Fibroblast of lung (primary cell): ENCODE measurements around the gene OR8B12. TPM values are rescaled to one million over a fixed set of nuclear protein-coding genes. Genes with fewer than 3 reads are reported as not detected.

Experiments used
- DNase-seq, 2 donors: peaks; one replicate each; pipeline versions ENCODE4 v3.0.0 to v3.0.0-alpha.2; 2010; ENCODE audit warnings: low read depth in 2 of 2
- H2AFZ ChIP-seq: 2 replicates; pipeline ENCODE4 v1.5.1; 2012; ENCODE audit warnings: low read length, control low read depth, inconsistent platforms
- H3K27ac ChIP-seq: 2 replicates; pipeline ENCODE4 v1.5.1; 2011; ENCODE audit warnings: low read length, control low read depth; ENCODE audit not compliant: insufficient read depth
- H3K27me3 ChIP-seq: 2 replicates; pipeline ENCODE4 v1.5.1; 2011; ENCODE audit warnings: mild to moderate bottlenecking, low read length; ENCODE audit not compliant: control insufficient read depth, insufficient read depth
- H3K36me3 ChIP-seq: 2 replicates; pipeline ENCODE4 v1.5.1; 2011; ENCODE audit warnings: low read length; ENCODE audit not compliant: control insufficient read depth, insufficient read depth
- H3K4me1 ChIP-seq: 2 replicates; pipeline ENCODE4 v1.5.1; 2011; ENCODE audit warnings: low read length; ENCODE audit not compliant: control insufficient read depth, insufficient read depth; ENCODE audit errors: extremely low read depth
- H3K4me2 ChIP-seq: 2 replicates; pipeline ENCODE4 v1.5.1; 2011; ENCODE audit warnings: low read length, control low read depth; ENCODE audit not compliant: insufficient read depth; ENCODE audit errors: extremely low read depth
- H3K4me3 ChIP-seq, 4 experiments: fragments of 200-600 bp in 1 of 4; sonication (generic) in 1 of 4; replicated peaks in 1 of 4; 2 replicates each; pipeline ENCODE4 v1.5.1; 2011 to 2016; ENCODE audit warnings: low read length in 4 of 4, low read depth in 3 of 4, mild to moderate bottlenecking in 3 of 4, control low read depth in 2 of 4, inconsistent platforms in 1 of 4, mixed read lengths in 1 of 4; ENCODE audit not compliant: insufficient read depth in 1 of 4; ENCODE audit errors: control extremely low read depth in 1 of 4
- H3K79me2 ChIP-seq: 2 replicates; pipeline ENCODE4 v1.5.1; 2012; ENCODE audit warnings: mild to moderate bottlenecking, low read length, inconsistent platforms; ENCODE audit not compliant: control insufficient read depth, insufficient read depth
- H3K9ac ChIP-seq: 2 replicates; pipeline ENCODE4 v1.5.1; 2011; ENCODE audit warnings: mild to moderate bottlenecking, low read length, control low read depth; ENCODE audit not compliant: insufficient read depth
- H3K9me3 ChIP-seq: 2 replicates; pipeline ENCODE4 v1.5.1; 2012; ENCODE audit warnings: low read depth, low read length; ENCODE audit not compliant: control insufficient read depth, insufficient read depth
- H4K20me1 ChIP-seq: 2 replicates; pipeline ENCODE4 v1.5.1; 2011; ENCODE audit warnings: low read length; ENCODE audit not compliant: control insufficient read depth, insufficient read depth; ENCODE audit errors: extremely low read depth
- EZH2 ChIP-seq: IDR thresholded peaks from 2 replicates; pipeline ENCODE4 v1.5.1; 2012; ENCODE audit warnings: low read length, control low read depth, mild to moderate bottlenecking; ENCODE audit errors: missing control alignments
- polyA minus RNA-seq: library from RNA; depleted of rRNA, polyadenylated mRNA; stranded (reverse); fragments of >200 nt; gene quantifications from 2 replicates; pipeline ENCODE4 v1.2.3, GENCODE V29; 2011; ENCODE audit warnings: low replicate concordance
- polyA plus RNA-seq, 2 donors: library from polyadenylated mRNA; depleted of rRNA in 1 of 2; stranded (reverse) in 1 of 2; unstranded in 1 of 2; fragments of >200 nt; gene quantifications; 2 replicates each; pipeline ENCODE4 v1.2.1, GENCODE V29; 2011 to 2012; ENCODE audit warnings: missing spikeins in 1 of 2
- total RNA-seq: library from RNA; depleted of rRNA; stranded (reverse); fragments of >200 nt; gene quantifications from 2 replicates; pipeline ENCODE4 v1.2.1, GENCODE V29; 2014
- TF ChIP-seq, protein P1 (sequence below), 2 donors: IDR thresholded peaks in 1 of 2; conservative IDR thresholded peaks in 1 of 2; 1 replicate in 1 of 2; 2 replicates in 1 of 2; pipeline ENCODE4 v1.5.1; 2011 to 2012; ENCODE audit warnings: low read length in 2 of 2, control low read depth in 1 of 2, inconsistent platforms in 1 of 2, low read depth in 1 of 2, mild to moderate bottlenecking in 1 of 2

OR8B12 gene, protein sequence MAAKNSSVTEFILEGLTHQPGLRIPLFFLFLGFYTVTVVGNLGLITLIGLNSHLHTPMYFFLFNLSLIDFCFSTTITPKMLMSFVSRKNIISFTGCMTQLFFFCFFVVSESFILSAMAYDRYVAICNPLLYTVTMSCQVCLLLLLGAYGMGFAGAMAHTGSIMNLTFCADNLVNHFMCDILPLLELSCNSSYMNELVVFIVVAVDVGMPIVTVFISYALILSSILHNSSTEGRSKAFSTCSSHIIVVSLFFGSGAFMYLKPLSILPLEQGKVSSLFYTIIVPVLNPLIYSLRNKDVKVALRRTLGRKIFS
- not detected in 2 replicates for total RNA-seq
- not detected in 2 replicates for polyA plus RNA-seq
- polyA plus RNA-seq (2012): not detected in 2 replicates
- not detected in 2 replicates for polyA minus RNA-seq

DNA sequence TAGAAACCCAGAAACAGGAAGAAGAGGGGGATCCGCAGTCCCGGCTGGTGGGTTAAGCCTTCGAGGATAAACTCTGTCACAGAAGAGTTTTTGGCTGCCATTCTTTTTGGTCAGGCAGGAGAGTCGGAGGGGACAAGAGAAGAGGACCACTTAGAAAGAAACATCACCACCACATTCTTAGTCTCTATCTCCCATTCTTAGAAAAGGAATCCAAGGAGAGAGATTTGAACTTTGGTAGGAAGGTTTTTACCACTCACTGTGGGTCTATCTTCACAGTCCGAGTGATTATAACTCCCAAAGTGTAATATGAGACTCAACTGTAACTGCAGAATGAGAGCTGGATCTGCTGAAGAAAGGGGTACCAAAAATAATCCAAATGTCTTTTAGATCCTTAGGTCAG, at the start of gene OR8B12:
TSS of gene OR8B12 (minus strand) at position 101 of the 400 bp plus-strand sequence. CDS start at position 101, 0 bp downstream.
- Histone ChIP-seq H2AFZ (no peak within 1 kb of the TSS), H3K9ac (no peak within 1 kb of the TSS), H3K4me1 (no peaks in the 10 kb centered on the region), H3K79me2 (no peaks in the 10 kb centered on the region), H3K27ac (no peak within 1 kb of the TSS), H3K4me3 (no peak within 1 kb of the TSS), H4K20me1 (no peaks in the 10 kb centered on the region), H3K27me3 (no peaks in the 10 kb centered on the region), H3K4me2 (no peak within 1 kb of the TSS), H3K36me3 (no peaks in the 10 kb centered on the region), H3K9me3 (no peaks in the 10 kb centered on the region)
- TF ChIP-seq, protein P1, sequence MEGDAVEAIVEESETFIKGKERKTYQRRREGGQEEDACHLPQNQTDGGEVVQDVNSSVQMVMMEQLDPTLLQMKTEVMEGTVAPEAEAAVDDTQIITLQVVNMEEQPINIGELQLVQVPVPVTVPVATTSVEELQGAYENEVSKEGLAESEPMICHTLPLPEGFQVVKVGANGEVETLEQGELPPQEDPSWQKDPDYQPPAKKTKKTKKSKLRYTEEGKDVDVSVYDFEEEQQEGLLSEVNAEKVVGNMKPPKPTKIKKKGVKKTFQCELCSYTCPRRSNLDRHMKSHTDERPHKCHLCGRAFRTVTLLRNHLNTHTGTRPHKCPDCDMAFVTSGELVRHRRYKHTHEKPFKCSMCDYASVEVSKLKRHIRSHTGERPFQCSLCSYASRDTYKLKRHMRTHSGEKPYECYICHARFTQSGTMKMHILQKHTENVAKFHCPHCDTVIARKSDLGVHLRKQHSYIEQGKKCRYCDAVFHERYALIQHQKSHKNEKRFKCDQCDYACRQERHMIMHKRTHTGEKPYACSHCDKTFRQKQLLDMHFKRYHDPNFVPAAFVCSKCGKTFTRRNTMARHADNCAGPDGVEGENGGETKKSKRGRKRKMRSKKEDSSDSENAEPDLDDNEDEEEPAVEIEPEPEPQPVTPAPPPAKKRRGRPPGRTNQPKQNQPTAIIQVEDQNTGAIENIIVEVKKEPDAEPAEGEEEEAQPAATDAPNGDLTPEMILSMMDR (conservative IDR thresholded peaks at IDR 0.05 in 1 of 2, IDR thresholded peaks at IDR 0.05 in 1 of 2; ENCODE audit: low read depth in 1 of 2, low read length in 2 of 2): no peak
- no peak for TF ChIP-seq EZH2
- DNase-seq: no peak

DNA sequence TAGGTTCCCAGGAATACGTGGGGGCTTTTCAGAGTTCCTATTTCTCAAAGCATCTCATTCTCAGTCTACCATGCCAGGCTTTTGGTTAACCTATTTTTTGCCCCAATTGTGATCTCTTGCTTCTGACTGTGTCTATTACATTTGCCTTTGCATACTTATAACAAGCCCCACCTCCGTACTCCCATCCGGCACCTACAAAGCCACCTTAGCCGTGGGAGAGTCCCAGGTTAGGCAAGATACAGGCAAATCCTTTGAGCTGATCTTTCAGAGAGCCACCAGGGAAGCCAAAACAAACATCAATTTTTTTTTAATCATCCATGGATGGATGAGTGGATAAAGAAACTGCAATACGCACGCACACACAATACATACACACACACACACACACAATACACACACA, 49.2 kb upstream of the OR8B12 start:
- Histone ChIP-seq H3K4me2 (no peak overlapping the region), H3K4me1 (no peaks in the 10 kb centered on the region), H3K79me2 (no peaks in the 10 kb centered on the region), H3K4me3 (no peak overlapping the region), H3K9ac (no peak overlapping the region), H3K9me3 (no peaks in the 10 kb centered on the region), H3K27ac (no peak overlapping the region), H2AFZ (no peak overlapping the region), H3K36me3 (no peaks in the 10 kb centered on the region), H3K27me3 (no peaks in the 10 kb centered on the region), H4K20me1 (no peaks in the 10 kb centered on the region)
- no peak for TF ChIP-seq EZH2
- TF ChIP-seq, protein P1 (conservative IDR thresholded peaks at IDR 0.05 in 1 of 2, IDR thresholded peaks at IDR 0.05 in 1 of 2; ENCODE audit: low read depth in 1 of 2, low read length in 2 of 2): no peak
- DNase-seq: no peak

DNA sequence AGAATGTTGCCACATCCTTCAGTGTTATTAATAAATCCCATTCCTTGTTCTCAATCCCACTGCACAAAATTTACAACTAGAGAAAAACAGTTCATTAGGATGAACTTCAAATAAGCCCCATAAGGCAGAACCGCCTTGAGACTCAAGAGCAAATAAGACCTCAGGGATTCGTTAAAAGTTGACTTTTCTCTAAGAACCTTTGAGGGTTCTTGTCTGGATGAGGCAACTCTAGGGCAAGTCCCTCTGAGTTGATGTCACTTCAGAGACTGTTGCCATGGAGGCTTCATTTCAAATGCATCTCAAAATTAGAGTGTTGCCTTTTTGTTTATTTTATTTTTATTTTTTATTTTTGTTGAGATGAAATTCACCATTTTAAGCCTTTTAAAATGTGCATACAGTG, 48.0 kb upstream of the OR8B12 start:
- Histone ChIP-seq H3K27ac (no peak overlapping the region), H3K4me3 (no peak overlapping the region), H4K20me1 (no peaks in the 10 kb centered on the region), H3K4me2 (no peak overlapping the region), H3K9ac (no peak overlapping the region), H2AFZ (no peak overlapping the region), H3K4me1 (no peaks in the 10 kb centered on the region), H3K36me3 (no peaks in the 10 kb centered on the region), H3K9me3 (no peaks in the 10 kb centered on the region), H3K27me3 (no peaks in the 10 kb centered on the region), H3K79me2 (no peaks in the 10 kb centered on the region)
- no peak for DNase-seq
- TF ChIP-seq, protein P1 (conservative IDR thresholded peaks at IDR 0.05 in 1 of 2, IDR thresholded peaks at IDR 0.05 in 1 of 2; ENCODE audit: low read depth in 1 of 2, low read length in 2 of 2): no peak
- TF ChIP-seq EZH2: no peak
